Measurements from ENCODE around the gene SNCG. TPM values are rescaled to one million over a fixed set of nuclear protein-coding genes. Genes with fewer than 3 reads are reported as not detected.

Gene SNCG
- total RNA-seq, 1 experiment from 2014 or later = 5.5 TPM

DNA sequence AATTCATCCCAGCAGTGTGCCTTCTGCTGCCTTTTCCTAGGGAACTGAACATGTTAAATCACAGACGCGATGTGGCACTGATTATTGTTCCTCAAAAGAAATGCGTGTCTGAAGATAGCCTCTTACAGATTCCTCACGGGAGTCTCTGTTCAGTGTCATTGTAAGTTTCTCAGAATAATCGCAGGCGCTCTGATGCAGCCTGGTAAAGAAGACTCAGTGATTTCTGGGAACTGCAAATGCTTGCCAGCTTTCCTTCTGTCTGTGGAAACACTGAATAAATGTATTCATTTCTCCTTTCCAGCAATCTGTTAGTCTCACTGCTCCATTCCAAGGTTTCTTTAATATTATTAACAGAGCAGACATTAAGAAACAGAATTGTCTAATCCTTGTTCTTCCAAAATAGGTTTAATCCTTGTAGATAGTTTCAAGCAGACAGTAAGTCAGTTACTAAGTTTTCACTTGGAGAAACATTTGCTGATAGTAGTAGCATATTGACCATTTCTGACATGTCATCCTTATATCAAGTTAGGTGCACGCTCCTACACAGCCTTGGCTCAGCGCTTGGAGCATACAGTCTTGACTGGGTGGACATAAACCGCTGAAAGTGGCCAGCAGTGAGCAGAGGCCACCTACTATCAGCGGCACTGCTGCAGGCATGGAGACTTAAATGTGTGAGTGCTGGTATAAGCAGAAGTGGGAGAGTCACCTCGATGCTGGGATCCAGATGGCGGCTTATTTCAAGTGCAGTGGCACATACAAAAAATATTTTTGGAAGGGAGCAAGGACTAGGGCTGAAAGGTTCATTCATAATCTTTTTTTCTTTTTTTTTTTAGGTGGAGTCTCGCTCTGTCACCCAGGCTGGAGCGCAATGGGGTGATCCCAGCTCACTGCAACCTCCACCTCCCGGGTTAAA lies 28.7 kb upstream of the SNCG start:
- Histone ChIP-seq H3K4me1 (ENCODE audit: insufficient read depth, low read length) (no peaks in the 10 kb centered on the region), H3K4ac (ENCODE audit: low read depth, low read length) (no peak overlapping the region), H3K79me2 (ENCODE audit: insufficient read depth, low read length) (no peaks in the 10 kb centered on the region), H3K18ac (ENCODE audit: insufficient read length, low read depth, low read length) (no peak overlapping the region), H2BK12ac (ENCODE audit: insufficient read length, low read depth, low read length) (no peak overlapping the region), H2BK5ac (ENCODE audit: insufficient read length, low read length) (no peak overlapping the region), H3K23ac (ENCODE audit: insufficient read length, low read depth, low read length) (no peak overlapping the region), H3K9me3 (ENCODE audit: control insufficient read depth, low read depth, low read length) (no peaks in the 10 kb centered on the region), H3K23me2 (ENCODE audit: insufficient read length, low read depth, low read length, poor library complexity, severe bottlenecking) (no peaks in the 10 kb centered on the region), H3K14ac (ENCODE audit: insufficient read depth, low read length) (no peak overlapping the region), H4K20me1 (ENCODE audit: control insufficient read depth, insufficient read depth, insufficient read length) (no peaks in the 10 kb centered on the region), H3K4me2 (ENCODE audit: insufficient read depth, insufficient read length, low read length) (no peak overlapping the region), H3K9ac (ENCODE audit: extremely low read depth, insufficient read length, low read length) (no peak overlapping the region), H2BK15ac (ENCODE audit: low read depth, low read length) (no peak overlapping the region), H2BK120ac (ENCODE audit: low read depth, low read length, poor library complexity, severe bottlenecking) (no peak overlapping the region), H4K91ac (ENCODE audit: insufficient read length, low read depth, low read length) (no peak overlapping the region), H4K5ac (ENCODE audit: insufficient read length, low read depth, low read length) (no peak overlapping the region), H2AFZ (ENCODE audit: low read length) (no peak overlapping the region), H3K79me1 (ENCODE audit: insufficient read depth, low read depth, low read length, poor library complexity, severe bottlenecking) (no peaks in the 10 kb centered on the region), H3K56ac (ENCODE audit: insufficient read length, low read depth, low read length) (no peak overlapping the region), H3T11ph (ENCODE audit: low read length) (no peak overlapping the region), H4K8ac (replicated peaks; ENCODE audit: insufficient read length, low read depth, low read length) (no peak overlapping the region), H2AK5ac (ENCODE audit: insufficient read length, low read length) (no peak overlapping the region), H2BK20ac (ENCODE audit: low read depth, low read length, poor library complexity, severe bottlenecking) (no peak overlapping the region), H3K27ac (ENCODE audit: insufficient read length, low read depth, low read length) (no peak overlapping the region), H3K27me3 (ENCODE audit: insufficient read depth, low read length) (no peaks in the 10 kb centered on the region)
- H3K9me3 Mint-ChIP-seq = no peaks in the 10 kb centered on the region
- TF ChIP-seq, protein P1, sequence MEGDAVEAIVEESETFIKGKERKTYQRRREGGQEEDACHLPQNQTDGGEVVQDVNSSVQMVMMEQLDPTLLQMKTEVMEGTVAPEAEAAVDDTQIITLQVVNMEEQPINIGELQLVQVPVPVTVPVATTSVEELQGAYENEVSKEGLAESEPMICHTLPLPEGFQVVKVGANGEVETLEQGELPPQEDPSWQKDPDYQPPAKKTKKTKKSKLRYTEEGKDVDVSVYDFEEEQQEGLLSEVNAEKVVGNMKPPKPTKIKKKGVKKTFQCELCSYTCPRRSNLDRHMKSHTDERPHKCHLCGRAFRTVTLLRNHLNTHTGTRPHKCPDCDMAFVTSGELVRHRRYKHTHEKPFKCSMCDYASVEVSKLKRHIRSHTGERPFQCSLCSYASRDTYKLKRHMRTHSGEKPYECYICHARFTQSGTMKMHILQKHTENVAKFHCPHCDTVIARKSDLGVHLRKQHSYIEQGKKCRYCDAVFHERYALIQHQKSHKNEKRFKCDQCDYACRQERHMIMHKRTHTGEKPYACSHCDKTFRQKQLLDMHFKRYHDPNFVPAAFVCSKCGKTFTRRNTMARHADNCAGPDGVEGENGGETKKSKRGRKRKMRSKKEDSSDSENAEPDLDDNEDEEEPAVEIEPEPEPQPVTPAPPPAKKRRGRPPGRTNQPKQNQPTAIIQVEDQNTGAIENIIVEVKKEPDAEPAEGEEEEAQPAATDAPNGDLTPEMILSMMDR (conservative IDR thresholded peaks at IDR 0.05) = no peak
- H3K4me3 Mint-ChIP-seq = no peak overlapping the region
- H3K27me3 Mint-ChIP-seq (ENCODE audit: low read depth) = no peaks in the 10 kb centered on the region; the same call in 1 of the 2 replicates
- peaks cover 10 to 66% (median 26%) of the 10 kb centered on the region in 3 experiments; a peak in 6 of 7 replicates for H3K36me3 Mint-ChIP-seq (ENCODE audit: insufficient read depth in 1 of 3, low read depth in 3 of 3)
- peak overlapping the region in 1 of 3 experiments; percentile 58; a peak in 2 of 7 replicates for H3K27ac Mint-ChIP-seq
- no peaks in the 10 kb centered on the region for H3K4me1 Mint-ChIP-seq
- no peak for DNase-seq
- WGBS (ENCODE audit: extremely low coverage, insufficient read length, low lambda C conversion rate) = no CpG with 5 or more reads among the region's 15 CpGs
